GM18868 (cell line): ENCODE measurements around the gene MYL12A.
A peak's percentile ranks its signal among the peaks of the same experiment; 100 is the strongest.

Source experiments
- ATAC-seq: cut with Tn5 transposase; IDR thresholded peaks from one replicate; pipeline ENCODE4 v1.9.1; 2021; ENCODE audit warnings: mild to moderate bottlenecking, moderate library complexity; ENCODE audit not compliant: unreplicated experiment

Gene MYL12A

DNA sequence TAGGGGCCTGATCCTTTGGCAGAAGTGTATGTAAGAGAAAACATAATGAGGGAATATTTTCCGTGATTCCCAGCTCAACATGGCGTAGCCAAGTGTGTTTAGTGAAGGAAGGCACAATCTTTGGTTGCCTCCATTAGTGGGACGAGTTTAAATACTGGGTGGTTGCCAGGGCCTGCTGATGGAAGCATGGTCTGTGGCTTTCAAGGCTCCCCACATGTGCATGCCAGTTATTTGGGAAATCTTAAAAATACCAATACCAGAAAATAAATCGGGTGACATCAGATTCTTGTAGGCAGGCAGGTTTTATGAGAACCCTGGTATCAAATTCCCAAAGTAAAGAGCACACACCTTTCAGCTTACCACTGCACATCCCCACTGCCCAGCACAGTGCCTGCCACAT is 7.1 kb downstream of the MYL12A start:
- ATAC-seq: no peak

- no peak for ATAC-seq
Measured at GRCh38 chr18:3255611-3256165, 8.1 kb downstream of the MYL12A start.

DNA sequence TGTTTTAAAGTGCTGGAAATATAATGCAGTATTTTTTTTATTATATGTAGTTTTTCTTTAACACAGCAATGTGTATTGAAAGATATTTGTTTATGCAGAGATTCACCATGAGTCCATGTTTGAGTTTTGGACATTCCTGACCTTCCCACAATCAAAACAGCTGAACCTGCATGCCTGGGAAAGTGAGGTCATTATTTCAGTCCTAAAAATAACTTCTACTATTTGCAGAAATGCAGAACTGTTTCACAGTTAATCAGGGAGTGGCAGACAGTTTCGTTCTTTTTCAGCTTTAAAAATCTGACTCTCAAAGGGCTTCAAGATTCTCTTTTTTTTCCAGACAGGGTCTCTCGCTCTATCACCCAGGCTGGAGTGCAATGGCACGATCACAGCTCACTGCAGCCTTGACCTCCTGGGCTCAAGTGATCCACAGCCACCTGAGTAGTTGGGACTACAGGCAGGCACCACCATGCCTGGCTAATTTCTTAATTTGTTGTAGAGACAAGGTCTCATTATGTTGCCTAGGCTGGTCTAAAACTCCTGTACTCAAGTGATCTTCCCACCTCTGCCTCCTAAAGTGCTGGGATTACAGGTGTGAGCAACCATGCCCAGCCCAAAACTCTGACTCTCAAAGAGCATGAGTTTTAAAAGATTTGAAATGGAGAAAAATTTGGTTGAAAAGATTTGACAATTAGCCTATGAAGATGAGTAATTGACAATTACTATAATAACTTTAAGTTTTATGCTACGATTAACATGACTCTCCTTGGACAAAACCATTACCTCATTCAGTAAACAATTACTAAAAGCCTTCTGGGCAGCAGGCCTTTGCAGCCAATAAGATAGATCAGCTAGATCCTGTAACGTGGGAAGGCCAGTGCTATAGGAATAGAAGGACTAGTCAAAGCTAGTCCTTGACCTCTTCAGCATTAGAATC is 9.4 kb downstream of the MYL12A start:
- peak; percentile 35 for ATAC-seq

GRCh38 chr18:3257627-3258120 is 10.1 kb downstream of the MYL12A start:
- no peak for ATAC-seq

DNA sequence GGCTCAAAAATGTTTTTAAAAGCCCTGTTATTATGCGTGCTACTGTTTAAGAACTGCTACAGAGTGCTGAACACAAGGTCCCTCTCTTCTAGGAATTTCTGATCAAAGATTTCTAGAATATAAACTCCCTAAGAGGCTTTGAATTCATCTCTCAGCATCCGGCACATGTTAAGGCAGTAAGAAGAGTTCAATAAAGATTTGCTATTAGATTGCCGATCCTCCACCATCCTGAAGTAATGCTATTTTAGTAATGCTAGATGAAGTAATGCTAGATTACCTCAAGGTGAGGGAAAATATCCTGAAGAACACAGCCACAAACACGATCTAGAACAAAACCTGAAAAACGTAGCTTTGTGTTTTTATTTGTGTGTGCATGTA is 13.4 kb downstream of the MYL12A start:
- ATAC-seq: no peak

DNA sequence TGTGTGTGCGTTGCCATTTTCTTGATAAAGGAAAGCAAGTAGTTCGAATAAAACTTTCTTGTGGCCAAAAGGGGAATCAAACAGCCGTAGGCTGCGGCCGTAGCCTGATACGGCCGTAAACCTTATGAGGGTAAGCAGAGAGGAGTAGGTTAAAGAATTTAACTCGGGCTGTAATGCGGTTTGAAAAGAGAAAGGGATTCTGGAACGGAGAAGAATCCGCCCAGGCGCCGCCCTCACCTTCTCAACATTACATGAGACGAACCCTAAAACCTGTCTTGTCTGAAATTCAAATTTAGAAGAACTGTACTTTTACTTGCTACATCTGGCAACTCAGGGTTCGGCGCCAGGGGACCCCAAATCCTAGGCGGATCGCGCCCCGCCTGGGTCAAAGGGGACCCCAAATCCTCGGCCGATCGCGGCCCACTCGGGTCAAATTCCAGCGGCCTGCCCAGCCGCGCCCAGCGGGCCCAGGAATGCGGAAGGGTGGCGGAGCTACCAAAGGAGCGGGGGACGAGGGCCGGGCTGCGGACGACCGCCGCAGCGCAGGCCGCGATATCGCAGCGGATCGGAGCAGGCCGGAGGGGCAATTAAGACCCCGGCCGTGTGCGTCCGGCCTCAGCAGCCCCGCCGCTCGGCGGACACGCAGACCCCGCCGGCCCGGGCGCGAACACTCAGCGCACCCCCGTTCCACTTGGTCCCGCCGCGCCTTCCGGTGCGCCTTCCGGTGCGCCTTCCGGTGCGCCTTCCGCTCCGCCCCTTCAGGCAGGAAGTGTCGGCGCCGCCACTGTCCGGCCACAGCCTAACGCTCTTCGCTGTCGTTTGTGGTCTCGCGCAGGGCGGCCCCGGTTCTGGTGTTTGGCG is 14.0 kb downstream of the MYL12A start, which contains the start of gene MYL12B:
Gene MYL12B (plus strand): TSS at position 761 of the 861 bp plus-strand sequence. CDS start 10,766 bp downstream, outside the sequence.
- ATAC-seq: peak; percentile 85

GRCh38 chr18:3262234-3263131 is 14.9 kb downstream of the MYL12A start:
- ATAC-seq: peak; percentile 33

DNA sequence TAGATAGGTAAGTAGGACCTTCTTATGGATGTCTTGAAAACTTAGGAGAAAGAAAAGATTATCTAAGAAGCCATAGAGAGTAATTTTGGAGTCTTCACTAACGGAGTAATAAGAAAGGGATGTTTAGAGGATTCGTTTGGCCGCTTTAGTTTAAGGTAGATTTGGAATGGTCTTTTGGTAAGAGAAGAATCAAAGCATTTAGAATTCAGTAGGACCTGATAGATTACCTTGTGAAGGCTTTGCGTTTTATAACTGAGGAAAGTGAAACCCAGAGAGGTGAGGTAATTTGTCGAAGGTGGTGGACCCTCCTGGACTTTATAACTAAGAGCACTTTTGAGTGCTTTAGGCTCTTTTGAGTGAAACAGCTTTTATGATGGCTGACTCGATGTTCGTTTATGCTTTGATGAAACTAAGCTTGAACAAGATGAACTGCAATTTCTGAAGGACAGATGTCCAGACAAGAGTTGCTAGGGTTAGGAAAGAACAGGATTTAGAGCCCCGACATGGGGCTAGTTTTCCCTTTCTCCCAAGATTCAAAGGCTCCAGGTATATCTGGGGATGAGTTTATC is 15.6 kb downstream of the MYL12A start:
- no peak for ATAC-seq

DNA sequence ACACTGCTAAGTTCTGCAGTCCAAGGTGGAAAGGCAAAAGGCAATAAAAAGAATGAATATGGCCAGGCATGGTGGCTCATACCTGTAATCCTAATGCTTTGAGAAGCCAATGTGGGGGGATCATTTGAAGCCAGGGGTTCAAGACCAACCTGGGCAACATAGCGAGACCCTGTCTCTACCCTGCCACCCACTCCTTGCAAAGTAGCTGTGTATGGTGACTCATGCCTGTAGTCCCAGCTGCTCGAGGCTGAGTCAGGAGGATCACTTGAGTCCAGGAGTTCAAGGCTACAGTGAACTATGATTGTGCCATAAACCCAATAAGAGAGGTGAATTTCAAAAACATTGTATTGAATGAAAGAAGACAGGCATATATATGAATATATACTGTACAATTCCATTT is 16.8 kb downstream of the MYL12A start:
- no peak for ATAC-seq

DNA sequence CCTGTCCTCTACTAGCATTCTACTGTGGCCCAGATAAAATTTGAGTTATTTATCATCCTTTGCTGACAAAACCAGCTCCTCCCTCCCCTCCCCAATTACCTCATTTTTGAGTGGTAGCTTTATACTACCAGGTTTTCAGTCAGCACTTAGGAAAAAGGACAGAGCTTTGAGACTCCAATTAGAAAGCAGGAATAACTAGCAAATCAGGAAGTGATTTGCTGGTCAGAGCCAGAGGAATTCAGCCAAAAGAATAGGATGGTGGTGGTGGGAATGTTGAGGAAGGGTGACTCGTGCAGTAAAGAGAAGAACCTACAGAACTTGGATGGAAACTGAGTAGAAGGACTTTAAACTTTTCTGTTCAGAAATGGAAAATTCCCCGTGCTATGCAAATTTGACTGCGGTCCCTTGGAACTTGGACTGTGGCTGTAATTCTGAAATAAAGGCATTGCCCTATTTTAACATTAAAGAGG is 18.0 kb downstream of the MYL12A start:
- ATAC-seq: no peak

DNA sequence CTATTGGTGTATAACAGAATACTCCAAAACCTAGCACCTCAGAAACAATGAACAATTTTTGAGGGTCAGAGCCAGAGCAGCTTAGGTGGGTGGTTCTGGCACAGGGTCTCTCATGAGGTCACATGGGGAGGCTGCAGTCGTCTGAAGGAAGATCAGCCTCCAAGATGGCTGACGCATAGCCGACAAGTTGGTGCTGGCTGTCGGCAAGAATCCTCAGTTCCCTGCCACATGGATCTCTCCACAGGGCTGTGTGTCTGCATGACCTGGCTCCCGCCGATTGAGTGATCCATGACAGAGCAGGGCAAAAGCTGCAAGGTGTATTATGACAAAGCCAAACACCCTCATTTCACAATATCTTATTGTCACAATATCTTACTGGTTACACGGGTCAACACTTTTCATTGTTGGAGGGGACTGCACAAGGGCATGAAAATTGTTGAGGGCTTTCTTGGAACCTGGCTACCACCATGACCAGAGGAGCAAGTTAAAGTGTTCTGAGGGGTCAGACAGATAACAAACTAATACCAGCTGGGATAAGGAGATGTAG is 18.5 kb downstream of the MYL12A start:
- no peak for ATAC-seq

GRCh38 chr18:3268306-3268705 is 20.7 kb downstream of the MYL12A start:
- no peak for ATAC-seq

- no peak for ATAC-seq
Measured at GRCh38 chr18:3269241-3269913, 21.8 kb downstream of the MYL12A start.

DNA sequence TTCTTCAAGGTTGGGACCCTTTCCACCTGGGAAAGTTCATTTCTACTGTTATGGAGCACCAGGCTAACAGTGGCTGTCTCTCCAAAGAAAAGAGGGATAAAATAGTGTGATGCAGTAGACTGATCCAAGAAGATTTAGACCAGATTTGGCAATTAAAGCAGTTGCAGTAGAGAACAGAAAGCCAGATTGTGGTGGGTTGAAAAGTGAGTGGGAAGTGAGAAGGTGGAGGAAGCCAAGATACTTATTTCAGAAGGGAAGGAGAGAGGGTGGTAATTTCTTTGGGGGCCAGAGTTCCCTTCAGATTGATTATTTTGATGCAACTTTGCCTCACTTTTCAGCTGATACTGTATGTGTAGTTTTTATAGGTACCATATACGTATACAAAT is 22.3 kb downstream of the MYL12A start:
- ATAC-seq: no peak

GRCh38 chr18:3273042-3273441 is 25.4 kb downstream of the MYL12A start:
- no peak for ATAC-seq

GRCh38 chr18:3277643-3278213 is 30.1 kb downstream of the MYL12A start:
- ATAC-seq: peak; percentile 38

DNA sequence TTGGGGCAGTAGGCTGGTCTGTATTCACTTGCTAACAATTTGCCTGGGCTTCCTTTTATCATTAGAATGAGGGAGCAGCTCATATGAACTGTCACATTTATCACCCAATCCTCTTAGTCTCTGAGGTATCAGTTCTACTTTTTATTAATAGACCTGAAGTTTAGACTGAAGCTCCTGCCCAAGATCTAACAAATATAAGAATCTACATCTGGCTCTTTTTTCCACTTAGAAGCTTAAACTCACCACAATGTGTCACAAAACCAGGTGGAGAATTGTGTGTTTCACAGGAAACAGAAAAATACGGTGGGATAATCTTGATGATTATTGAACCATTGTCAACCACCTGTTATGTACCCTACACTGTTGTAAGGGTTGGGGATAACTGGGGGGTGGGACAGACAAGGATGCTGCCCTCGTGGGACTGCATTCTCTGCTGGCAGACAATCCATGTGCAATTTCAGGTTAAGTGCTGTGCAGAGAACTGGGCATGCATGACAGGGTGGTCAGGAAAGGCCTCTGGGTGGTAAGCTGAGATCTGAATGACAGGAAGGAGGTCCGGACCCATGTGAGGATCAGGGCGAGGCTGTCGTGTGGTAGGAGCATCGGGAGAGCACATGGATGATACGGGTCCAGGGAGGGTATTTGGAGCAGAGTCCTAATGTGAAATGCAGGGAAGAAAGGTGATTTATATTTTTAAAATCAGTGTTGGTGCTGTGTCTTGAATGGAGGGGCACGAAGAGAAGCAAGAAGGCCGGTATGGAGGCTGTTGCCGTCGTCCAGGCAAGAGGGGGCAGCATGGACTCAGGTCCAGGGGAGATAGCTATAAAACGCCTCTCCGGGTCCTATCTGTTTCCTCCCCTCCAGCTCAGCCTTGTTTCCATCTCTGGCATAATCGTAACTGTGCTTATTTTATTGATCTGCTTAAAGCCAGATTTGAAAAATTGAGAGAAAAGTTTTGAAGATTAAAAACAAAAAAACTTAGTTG is 31.9 kb downstream of the MYL12A start:
- peak; percentile 88 for ATAC-seq
